GM18951 (cell line): ENCODE data around the gene MMAB.

Experiments
- POLR2A ChIP-seq: IDR thresholded peaks from 4 replicates; pipeline ENCODE4 v1.6.1; 2011; ENCODE audit warnings: mild to moderate bottlenecking; ENCODE audit not compliant: insufficient read length, insufficient read depth; ENCODE audit errors: extremely low read depth
- in situ Hi-C: fragments of 300-500 bp; cut with MboI; formaldehyde crosslinking; loops from one replicate; pipeline ENCODE4 v1.12.0; 2022; ENCODE audit warnings: low sequenced_read_pairs, mixed read lengths, inconsistent platforms; ENCODE audit not compliant: unreplicated experiment

Gene MMAB

GRCh38 chr12:109512608-109513007 is 60.7 kb downstream of the MMAB start:
- no peak for TF ChIP-seq POLR2A
- in situ Hi-C loops: no loop called here

- no peak for TF ChIP-seq POLR2A
- in situ Hi-C loops: no loop called here
These were observed 63.1 kb downstream of the MMAB start for GRCh38 chr12:109510196-109510595.

- in situ Hi-C loops: no loop called here
These were observed 69.2 kb downstream of the MMAB start for GRCh38 chr12:109504068-109504467.

More at GRCh38 chr12:109504068-109504467, 69.2 kb downstream of the MMAB start:
- TF ChIP-seq POLR2A: no peak
